Prostate gland (tissue), 2 donors: ENCODE measurements around the gene RUNX3.

Source experiments
- POLR2AphosphoS5 ChIP-seq: sonication (generic); formaldehyde crosslinking; IDR thresholded peaks from one replicate; pipeline ENCODE4 v1.6.1; 2017; ENCODE audit warnings: antibody characterized with exemption
- TF ChIP-seq, protein P1 (sequence below), 4 experiments: fragments of 200-600 bp in 2 of 4; fragments of 450-650 bp in 2 of 4; sonication (generic) in 2 of 4; IDR thresholded peaks; 1 replicate in 3 of 4; 2 replicates in 1 of 4; pipeline ENCODE4 v1.5.1; 2016 to 2019; ENCODE audit warnings: antibody characterized with exemption in 4 of 4, mild to moderate bottlenecking in 2 of 4, moderate library complexity in 2 of 4

DNA sequence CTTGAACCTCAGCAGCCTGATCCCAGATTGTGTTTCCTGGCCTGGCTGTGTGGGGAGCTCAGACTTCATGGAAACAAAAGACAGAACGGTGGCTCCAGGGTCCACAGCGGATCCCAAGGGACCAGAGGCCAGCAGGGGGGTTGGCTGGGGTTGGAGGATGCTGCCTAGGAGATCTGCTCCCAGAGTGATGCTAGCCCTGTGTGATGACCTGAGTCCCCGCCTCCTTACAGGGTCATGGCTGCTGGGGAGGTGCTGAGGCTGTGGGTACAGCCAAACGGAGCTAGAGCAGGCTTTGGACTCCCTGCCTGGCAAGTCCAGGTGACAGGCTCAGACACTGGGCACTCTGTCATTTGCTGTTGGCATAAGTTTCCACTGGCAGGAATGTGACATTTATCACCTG is 11.5 kb upstream of the RUNX3 start:
- TF ChIP-seq, protein P1, sequence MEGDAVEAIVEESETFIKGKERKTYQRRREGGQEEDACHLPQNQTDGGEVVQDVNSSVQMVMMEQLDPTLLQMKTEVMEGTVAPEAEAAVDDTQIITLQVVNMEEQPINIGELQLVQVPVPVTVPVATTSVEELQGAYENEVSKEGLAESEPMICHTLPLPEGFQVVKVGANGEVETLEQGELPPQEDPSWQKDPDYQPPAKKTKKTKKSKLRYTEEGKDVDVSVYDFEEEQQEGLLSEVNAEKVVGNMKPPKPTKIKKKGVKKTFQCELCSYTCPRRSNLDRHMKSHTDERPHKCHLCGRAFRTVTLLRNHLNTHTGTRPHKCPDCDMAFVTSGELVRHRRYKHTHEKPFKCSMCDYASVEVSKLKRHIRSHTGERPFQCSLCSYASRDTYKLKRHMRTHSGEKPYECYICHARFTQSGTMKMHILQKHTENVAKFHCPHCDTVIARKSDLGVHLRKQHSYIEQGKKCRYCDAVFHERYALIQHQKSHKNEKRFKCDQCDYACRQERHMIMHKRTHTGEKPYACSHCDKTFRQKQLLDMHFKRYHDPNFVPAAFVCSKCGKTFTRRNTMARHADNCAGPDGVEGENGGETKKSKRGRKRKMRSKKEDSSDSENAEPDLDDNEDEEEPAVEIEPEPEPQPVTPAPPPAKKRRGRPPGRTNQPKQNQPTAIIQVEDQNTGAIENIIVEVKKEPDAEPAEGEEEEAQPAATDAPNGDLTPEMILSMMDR (IDR thresholded peaks at IDR 0.05) = no peak
- no peak for TF ChIP-seq POLR2AphosphoS5
